ENCODE measurements around the gene FXYD6.

The FXYD6 gene

DNA sequence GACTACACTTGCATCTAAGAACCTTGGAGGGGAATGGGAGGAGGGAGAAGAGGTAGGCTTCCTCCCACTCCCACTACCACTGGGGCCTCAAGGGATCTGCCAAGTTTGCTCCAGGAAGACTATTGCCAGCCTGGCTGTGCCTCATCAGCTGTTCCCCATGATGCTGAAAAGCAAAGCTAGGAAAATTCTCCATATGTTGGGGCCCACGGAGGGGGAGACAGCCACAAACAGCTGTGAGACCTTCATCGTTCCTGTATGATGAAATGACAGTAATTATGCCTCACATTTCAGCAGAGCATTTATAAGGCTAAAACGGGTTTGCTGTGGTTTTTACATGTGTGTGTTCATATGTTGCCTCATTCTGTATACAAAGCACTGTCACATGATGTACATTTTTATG is 86.2 kb downstream of the FXYD6 start:
- no peak for DNase-seq

DNA sequence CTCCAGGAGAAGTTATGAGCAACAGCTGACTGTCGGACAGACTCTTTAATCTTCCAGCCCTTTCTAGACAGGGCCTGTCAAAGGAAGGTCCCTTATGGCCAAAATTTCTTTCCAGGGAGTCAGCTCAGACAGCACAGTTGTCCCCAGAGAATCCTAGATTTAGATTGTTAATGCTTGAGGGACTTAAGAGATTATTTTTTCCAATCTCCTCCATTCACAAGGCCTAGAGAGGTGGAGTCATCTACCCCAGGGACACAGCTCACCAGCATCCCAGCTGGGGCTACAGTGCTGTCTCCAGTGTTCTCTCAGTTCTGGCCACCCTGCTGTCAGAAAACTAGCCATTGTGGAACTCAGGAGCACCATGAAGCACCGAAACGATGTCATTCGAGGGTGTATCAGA is 87.2 kb downstream of the FXYD6 start:
- DNase-seq = no peak

Data from islet precursor cell (in vitro differentiated cells).